Measurements from ENCODE around the gene CCER1.

Gene CCER1

DNA sequence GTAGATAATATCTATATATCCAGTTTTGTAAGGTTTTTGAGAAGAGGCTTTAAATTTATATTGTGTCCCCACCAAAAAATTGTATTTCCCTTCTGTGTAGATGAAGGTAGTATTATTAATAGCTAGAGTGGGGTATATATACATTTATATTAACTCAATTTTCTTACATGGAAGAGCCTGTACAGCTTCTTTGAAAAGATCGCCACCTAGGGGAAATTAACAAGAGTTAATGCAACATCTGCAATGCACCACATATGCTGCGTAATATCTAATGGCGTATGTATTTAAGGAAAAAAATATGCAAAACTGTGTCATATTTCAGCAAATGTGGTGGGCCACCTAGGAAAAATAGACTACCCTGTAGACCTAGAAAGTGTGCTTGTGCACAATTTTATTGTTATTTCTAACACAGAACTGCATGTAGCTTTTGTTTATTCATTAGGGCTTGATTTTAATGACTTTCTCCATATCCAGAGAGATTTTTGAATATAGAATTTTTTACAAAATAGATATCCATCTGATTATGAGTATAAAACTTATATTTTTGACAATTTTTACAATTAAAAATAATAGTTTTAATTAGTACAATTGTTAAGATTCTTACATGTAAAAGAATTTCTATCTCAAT, 14.0 kb downstream of the CCER1 start:
- Histone ChIP-seq H3K36me3 (ENCODE audit: insufficient read depth) (no peaks in the 10 kb centered on the region), H3K79me2 (ENCODE audit: insufficient read depth, low read depth) (no peaks in the 10 kb centered on the region), H3K27me3 (ENCODE audit: insufficient read depth, low read depth) (no peaks in the 10 kb centered on the region), H3K4me2 (no peak overlapping the region), H3K4me1 (ENCODE audit: low read depth, poor library complexity, severe bottlenecking) (no peaks in the 10 kb centered on the region), H3K4me3 (IDR thresholded peaks at IDR 0.05; ENCODE audit: insufficient read depth, low read depth, low read length) (no peak overlapping the region), H2AFZ (ENCODE audit: low read depth) (no peak overlapping the region), H4K20me1 (ENCODE audit: insufficient read depth) (no peaks in the 10 kb centered on the region), H3K9ac (no peak overlapping the region), H3K27ac (no peak overlapping the region)
- TF ChIP-seq, protein P1, sequence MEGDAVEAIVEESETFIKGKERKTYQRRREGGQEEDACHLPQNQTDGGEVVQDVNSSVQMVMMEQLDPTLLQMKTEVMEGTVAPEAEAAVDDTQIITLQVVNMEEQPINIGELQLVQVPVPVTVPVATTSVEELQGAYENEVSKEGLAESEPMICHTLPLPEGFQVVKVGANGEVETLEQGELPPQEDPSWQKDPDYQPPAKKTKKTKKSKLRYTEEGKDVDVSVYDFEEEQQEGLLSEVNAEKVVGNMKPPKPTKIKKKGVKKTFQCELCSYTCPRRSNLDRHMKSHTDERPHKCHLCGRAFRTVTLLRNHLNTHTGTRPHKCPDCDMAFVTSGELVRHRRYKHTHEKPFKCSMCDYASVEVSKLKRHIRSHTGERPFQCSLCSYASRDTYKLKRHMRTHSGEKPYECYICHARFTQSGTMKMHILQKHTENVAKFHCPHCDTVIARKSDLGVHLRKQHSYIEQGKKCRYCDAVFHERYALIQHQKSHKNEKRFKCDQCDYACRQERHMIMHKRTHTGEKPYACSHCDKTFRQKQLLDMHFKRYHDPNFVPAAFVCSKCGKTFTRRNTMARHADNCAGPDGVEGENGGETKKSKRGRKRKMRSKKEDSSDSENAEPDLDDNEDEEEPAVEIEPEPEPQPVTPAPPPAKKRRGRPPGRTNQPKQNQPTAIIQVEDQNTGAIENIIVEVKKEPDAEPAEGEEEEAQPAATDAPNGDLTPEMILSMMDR (conservative IDR thresholded peaks at IDR 0.05; ENCODE audit: low read depth, low read length) = peak; percentile 70

DNA sequence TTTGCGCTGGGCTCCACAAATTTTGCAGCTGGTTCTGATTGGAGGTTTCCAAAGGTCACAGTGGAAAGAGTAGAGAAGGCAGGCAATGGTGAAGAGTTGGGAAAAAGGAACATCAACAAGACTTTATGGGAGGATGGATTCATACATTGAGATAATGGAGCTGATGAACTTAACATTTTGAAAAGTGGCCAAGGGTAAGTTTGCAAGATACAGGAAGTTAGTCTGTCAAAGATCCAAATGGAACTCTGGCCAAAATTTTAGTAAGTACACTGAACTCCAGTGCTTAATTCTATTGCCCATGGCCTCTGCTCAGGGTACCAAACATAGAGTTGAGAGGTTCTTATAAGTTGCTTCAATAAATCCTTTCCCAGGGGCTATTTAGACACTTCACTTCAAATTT, 15.6 kb downstream of the CCER1 start:
- H2AFZ ChIP-seq (ENCODE audit: low read depth) = no peak overlapping the region
- TF ChIP-seq, protein P1 (conservative IDR thresholded peaks at IDR 0.05; ENCODE audit: low read depth, low read length) = no peak
- no peak overlapping the region for H3K27ac ChIP-seq
- H3K79me2 ChIP-seq (ENCODE audit: insufficient read depth, low read depth) = no peaks in the 10 kb centered on the region
- no peaks in the 10 kb centered on the region for H3K36me3 ChIP-seq (ENCODE audit: insufficient read depth)
- H3K4me3 ChIP-seq (IDR thresholded peaks at IDR 0.05; ENCODE audit: insufficient read depth, low read depth, low read length) = no peak overlapping the region
- no peak overlapping the region for H3K9ac ChIP-seq
- no peaks in the 10 kb centered on the region for H3K27me3 ChIP-seq (ENCODE audit: insufficient read depth, low read depth)
- no peak overlapping the region for H3K4me2 ChIP-seq
- H3K4me1 ChIP-seq (ENCODE audit: low read depth, poor library complexity, severe bottlenecking) = no peaks in the 10 kb centered on the region
- no peaks in the 10 kb centered on the region for H4K20me1 ChIP-seq (ENCODE audit: insufficient read depth)

DNA sequence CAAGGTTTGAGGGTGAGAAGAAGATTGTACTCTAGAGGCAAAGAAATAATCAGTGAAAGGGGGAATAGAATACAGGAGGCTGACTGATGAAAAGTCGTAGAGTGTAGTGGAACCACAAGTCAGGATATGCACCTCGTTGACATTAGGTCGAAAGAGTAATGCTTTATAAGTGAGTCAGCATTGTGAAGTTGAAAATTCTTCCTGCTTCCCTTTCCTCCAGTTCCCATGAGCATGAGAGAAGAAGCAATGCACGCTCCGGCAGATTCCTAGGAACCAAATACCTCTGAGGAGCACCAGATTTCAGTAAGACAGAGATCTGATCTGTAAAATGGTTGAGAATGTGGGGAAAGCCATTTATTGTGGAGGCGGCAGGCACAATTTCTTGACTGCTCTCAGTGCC, 16.5 kb downstream of the CCER1 start:
- Histone ChIP-seq H3K9ac (no peak overlapping the region), H2AFZ (ENCODE audit: low read depth) (no peak overlapping the region), H3K4me1 (ENCODE audit: low read depth, poor library complexity, severe bottlenecking) (no peaks in the 10 kb centered on the region), H3K4me3 (IDR thresholded peaks at IDR 0.05; ENCODE audit: insufficient read depth, low read depth, low read length) (no peak overlapping the region), H3K27me3 (ENCODE audit: insufficient read depth, low read depth) (no peaks in the 10 kb centered on the region), H3K4me2 (no peak overlapping the region), H3K27ac (no peak overlapping the region), H3K36me3 (ENCODE audit: insufficient read depth) (no peaks in the 10 kb centered on the region), H4K20me1 (ENCODE audit: insufficient read depth) (no peaks in the 10 kb centered on the region), H3K79me2 (ENCODE audit: insufficient read depth, low read depth) (no peaks in the 10 kb centered on the region)
- TF ChIP-seq, protein P1 (conservative IDR thresholded peaks at IDR 0.05; ENCODE audit: low read depth, low read length) = no peak

DNA sequence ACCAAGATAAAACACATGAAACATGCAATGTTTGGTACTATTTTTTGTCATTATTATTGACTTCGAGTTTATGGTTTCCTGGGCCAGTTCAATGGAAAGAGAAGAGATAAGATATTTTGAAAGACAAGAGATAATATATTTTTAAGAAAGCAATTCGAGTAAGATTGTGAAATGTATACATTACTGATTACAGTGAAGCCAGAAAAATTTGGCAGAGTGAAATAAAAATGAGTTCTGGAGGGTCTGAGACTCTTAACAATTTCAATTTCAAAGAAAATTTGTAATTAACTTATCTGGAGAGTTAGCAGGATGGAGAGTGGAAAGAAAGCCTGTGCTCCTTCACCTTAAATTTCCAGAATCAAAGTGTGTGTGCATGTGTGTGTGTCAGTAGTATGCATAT, 17.3 kb downstream of the CCER1 start:
- TF ChIP-seq, protein P1 (conservative IDR thresholded peaks at IDR 0.05; ENCODE audit: low read depth, low read length) = no peak

More for the DNA sequence above, 17.3 kb downstream of the CCER1 start:
- Histone ChIP-seq H4K20me1 (ENCODE audit: insufficient read depth) (no peaks in the 10 kb centered on the region), H3K79me2 (ENCODE audit: insufficient read depth, low read depth) (no peaks in the 10 kb centered on the region), H3K27ac (no peak overlapping the region), H3K4me2 (no peak overlapping the region), H3K4me1 (ENCODE audit: low read depth, poor library complexity, severe bottlenecking) (no peaks in the 10 kb centered on the region), H2AFZ (ENCODE audit: low read depth) (no peak overlapping the region), H3K36me3 (ENCODE audit: insufficient read depth) (no peaks in the 10 kb centered on the region), H3K4me3 (IDR thresholded peaks at IDR 0.05; ENCODE audit: insufficient read depth, low read depth, low read length) (no peak overlapping the region), H3K9ac (no peak overlapping the region), H3K27me3 (ENCODE audit: insufficient read depth, low read depth) (no peaks in the 10 kb centered on the region)

Data from KMS-11 (cell line).